Tibial artery (tissue), 4 donors: ENCODE measurements around the gene PXDN.
"Not testable (repeated sequence)": the region's sequence is repeated elsewhere in the genome, so short reads cannot be mapped to it uniquely, and the experiment has no call there.

Source experiments
- DNase-seq, 2 donors: peaks; one replicate each; pipeline ENCODE4 v3.0.0-alpha.2; 2019
- H3K27ac ChIP-seq, 2 donors: fragments of 200-600 bp; sonication (generic) in 1 of 2; 1 replicate in 1 of 2; 2 replicates in 1 of 2; pipeline ENCODE4 v1.5.1; 2018 to 2019; ENCODE audit warnings: mild to moderate bottlenecking in 1 of 2
- H3K27me3 ChIP-seq, 2 donors: fragments of 200-600 bp; sonication (generic) in 1 of 2; one replicate each; pipeline versions ENCODE4 v1.5.1 to v1.6.0; 2016 to 2019
- H3K36me3 ChIP-seq, 3 donors: fragments of 200-600 bp; sonication (generic) in 2 of 3; one replicate each; pipeline ENCODE4 v1.5.1; 2016 to 2019; ENCODE audit warnings: mild to moderate bottlenecking in 2 of 3
- H3K4me1 ChIP-seq, 4 donors: fragments of 200-600 bp; sonication (generic) in 2 of 4; 1 replicate in 3 of 4; 2 replicates in 1 of 4; pipeline ENCODE4 v1.5.1; 2016 to 2019
- H3K4me3 ChIP-seq, 2 donors: fragments of 200-600 bp; sonication (generic) in 1 of 2; 1 replicate in 1 of 2; 2 replicates in 1 of 2; pipeline ENCODE4 v1.5.1; 2018 to 2019; ENCODE audit warnings: mild to moderate bottlenecking in 2 of 2
- H3K9me3 ChIP-seq, 3 donors: fragments of 200-600 bp; sonication (generic) in 1 of 3; one replicate each; pipeline ENCODE4 v1.5.1; 2016 to 2019
- intact Hi-C: fragments of 100-400 bp; cut with DNase I; formaldehyde crosslinking; loops from one replicate; pipeline ENCODE4 v1.15.0; 2023; ENCODE audit warnings: low total_unique reads
- TF ChIP-seq, protein P1 (sequence below), 2 experiments: fragments of 200-600 bp in 1 of 2; fragments of 450-650 bp in 1 of 2; IDR thresholded peaks; one replicate each; pipeline ENCODE4 v1.5.1; 2017 to 2019; ENCODE audit warnings: antibody characterized with exemption in 2 of 2, mild to moderate bottlenecking in 1 of 2, moderate library complexity in 1 of 2

PXDN gene

DNA sequence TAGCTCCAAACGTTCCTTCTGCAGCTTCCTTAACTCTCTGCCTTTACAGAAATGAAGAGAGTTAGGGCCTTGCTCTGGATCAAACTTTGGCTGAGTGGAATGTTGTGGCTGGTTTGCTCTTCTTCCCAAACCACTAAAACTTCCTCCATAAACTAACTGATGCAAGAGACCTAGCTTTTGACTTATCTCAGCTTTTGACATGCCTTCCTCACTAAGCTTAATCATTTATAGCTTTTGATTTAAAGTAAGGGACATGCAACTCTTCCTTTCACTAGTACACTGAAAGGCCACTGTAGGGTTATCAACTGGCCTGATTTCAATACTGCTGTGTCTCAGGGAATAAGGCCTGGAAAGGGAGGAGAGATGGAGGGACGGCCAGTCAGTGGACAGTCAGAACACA lies 8.3 kb downstream of the PXDN start:
- TF ChIP-seq, protein P1, sequence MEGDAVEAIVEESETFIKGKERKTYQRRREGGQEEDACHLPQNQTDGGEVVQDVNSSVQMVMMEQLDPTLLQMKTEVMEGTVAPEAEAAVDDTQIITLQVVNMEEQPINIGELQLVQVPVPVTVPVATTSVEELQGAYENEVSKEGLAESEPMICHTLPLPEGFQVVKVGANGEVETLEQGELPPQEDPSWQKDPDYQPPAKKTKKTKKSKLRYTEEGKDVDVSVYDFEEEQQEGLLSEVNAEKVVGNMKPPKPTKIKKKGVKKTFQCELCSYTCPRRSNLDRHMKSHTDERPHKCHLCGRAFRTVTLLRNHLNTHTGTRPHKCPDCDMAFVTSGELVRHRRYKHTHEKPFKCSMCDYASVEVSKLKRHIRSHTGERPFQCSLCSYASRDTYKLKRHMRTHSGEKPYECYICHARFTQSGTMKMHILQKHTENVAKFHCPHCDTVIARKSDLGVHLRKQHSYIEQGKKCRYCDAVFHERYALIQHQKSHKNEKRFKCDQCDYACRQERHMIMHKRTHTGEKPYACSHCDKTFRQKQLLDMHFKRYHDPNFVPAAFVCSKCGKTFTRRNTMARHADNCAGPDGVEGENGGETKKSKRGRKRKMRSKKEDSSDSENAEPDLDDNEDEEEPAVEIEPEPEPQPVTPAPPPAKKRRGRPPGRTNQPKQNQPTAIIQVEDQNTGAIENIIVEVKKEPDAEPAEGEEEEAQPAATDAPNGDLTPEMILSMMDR (IDR thresholded peaks at IDR 0.05), result no peak
- no peak for DNase-seq
- no peaks in the 10 kb centered on the region for H3K27me3 ChIP-seq
- H3K9me3 ChIP-seq, result peaks cover 0 to 8% (median 0%) of the 10 kb centered on the region in 3 donors
- H3K4me3 ChIP-seq, result no peak overlapping the region
- H3K36me3 ChIP-seq, result no peaks in the 10 kb centered on the region
- intact Hi-C loops, result no loop called here
- peaks cover 0 to 63% (median 40%) of the 10 kb centered on the region in 4 donors for H3K4me1 ChIP-seq
- peak overlapping the region in 1 of 2 donors; percentile 53 for H3K27ac ChIP-seq

DNA sequence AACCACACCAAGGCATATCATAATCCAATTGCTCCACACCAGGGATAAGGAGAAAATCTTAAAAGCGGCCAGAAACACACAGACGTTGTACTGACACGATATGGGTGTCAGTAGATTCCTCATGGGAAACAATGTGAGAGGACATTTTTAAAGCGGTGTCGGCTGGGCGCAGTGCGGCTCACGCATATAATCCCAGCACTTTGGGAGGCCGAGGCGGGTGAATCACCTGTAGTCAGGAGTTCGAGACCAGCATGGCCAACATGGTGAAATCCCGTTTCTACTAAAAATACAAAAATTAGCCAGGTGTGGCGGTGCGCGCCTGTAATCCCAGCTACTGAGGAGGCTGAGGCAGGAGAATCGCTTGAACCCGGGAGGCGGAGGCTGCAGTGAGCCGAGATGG lies 11.0 kb downstream of the PXDN start:
- DNase-seq, H3K9me3 ChIP-seq, intact Hi-C loops, H3K27ac ChIP-seq, H3K27me3 ChIP-seq, H3K4me3 ChIP-seq, H3K36me3 ChIP-seq: not testable (repeated sequence)
- peaks cover 7 to 63% (median 36%) of the 10 kb centered on the region in 4 donors for H3K4me1 ChIP-seq

DNA sequence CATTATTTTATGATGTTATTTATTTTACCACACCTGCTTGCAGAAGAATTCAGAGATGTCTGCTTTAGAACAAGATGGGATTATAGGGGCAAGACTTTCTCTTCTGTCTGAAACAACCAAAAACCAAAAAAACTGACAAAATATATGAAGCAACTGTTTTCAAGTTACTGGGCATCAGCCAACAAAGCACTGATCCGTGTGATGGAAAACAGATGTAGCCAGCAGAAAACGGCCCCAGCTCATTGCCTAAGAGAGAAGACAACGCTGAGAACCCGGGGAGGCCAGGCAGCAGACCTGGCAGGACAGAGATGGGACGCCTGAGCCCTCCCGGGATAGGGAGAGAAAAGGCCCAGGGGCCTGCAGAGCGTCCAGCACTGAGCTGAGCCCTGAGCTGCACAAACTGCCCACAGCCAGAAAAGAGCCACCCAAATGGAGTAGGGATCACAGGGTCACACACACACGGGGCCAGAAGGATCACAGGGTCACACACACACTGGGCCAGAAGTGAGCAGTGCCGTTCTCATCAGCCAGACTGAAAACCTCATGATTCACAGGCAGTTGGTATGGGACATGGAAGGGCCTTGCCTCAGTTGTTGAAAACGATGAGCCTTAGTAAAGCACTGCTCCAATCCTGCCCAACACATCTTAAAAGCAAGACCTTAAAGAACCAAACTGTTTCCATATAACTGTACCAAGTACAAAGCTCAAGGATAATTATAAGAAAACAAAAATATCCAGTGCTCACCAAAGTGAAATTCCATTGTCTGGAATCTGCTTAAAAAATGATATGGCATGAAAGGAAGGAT lies 12.1 kb downstream of the PXDN start:
- Histone ChIP-seq H3K4me3 (no peak overlapping the region), H3K9me3 (peaks cover 0 to 8% (median 0%) of the 10 kb centered on the region in 3 donors), H3K36me3 (no peaks in the 10 kb centered on the region), H3K4me1 (peaks cover 7 to 67% (median 41%) of the 10 kb centered on the region in 4 donors), H3K27ac (peak overlapping the region; percentile 80 to 84), H3K27me3 (no peaks in the 10 kb centered on the region)
- intact Hi-C loops, result no loop called here
- TF ChIP-seq, protein P1 (IDR thresholded peaks at IDR 0.05), result no peak
- peak; percentile 78 to 83 for DNase-seq

DNA sequence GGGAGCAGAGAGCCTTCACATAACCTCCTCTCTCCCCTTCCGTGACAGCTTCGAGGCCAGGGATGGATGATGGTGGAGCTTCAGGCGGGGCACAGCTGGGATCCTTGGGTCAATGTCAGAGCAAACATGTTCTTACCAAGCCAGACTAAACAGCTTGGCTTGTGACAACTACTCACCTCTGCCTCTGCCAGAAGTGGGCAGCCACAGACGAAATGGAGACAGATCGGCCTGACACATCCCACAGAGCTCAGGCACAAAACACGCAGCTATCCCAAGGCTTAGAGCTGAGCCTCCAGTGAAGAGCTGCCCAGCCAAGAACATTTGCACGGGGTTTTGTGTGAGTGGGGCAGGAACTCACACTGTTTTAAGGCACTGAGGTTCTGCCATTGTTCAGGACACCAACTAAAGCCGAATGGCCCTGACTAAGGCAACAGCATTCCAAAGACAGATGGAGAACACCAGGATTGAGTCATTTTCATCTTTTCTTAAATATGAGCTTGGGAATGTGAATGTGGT lies 12.8 kb downstream of the PXDN start:
- no peaks in the 10 kb centered on the region for H3K36me3 ChIP-seq
- peaks cover 0 to 8% (median 0%) of the 10 kb centered on the region in 3 donors for H3K9me3 ChIP-seq
- peak overlapping the region; percentile 80 to 84 for H3K27ac ChIP-seq
- peak; percentile 47 to 80 for DNase-seq
- H3K4me3 ChIP-seq, result no peak overlapping the region
- peaks cover 7 to 67% (median 44%) of the 10 kb centered on the region in 4 donors for H3K4me1 ChIP-seq
- no peaks in the 10 kb centered on the region for H3K27me3 ChIP-seq
- intact Hi-C loops, result no loop called here
- TF ChIP-seq, protein P1 (IDR thresholded peaks at IDR 0.05), result no peak

DNA sequence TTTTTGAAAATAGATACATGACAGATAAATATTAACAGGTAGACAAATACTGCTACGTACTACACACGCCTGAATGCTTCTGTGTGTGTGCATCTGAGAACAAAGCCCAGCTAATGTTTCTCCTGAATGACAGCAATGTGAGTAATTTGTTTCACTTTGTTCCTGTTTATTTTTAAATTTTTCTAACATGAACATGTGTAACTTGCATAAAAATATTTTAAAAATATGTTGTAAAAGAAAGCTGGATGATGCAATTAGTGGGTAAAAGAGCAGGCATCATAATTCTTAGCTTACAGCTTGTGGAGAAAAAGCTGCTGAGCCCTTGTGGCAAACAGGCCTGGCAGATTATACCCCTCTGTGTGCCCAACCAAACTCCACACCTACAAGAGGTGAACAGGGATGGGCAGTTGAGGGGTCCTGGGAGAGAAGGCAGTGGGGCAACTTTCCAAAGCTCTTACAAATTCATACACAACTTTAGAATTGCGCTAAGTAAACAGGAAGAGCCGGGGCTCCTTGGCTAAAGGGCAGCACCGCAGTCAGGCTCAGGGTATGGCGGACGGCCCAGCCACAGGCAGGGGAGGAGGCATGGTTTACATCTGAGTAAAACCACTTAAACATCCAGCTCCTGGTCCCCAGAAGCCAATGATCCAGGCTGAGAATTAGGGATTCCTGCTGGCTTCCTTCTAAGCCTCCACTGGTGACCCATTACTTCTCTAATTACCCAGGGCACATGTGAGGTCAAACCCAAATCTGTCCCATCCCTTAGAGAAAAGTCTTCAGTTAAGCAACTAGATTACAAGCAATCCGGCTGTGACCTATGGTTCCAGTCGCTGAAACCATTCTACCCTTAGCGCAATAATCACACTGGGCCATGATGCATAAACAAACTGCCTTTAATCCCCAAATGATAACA lies 14.0 kb downstream of the PXDN start:
- Histone ChIP-seq H3K4me3 (no peak overlapping the region), H3K36me3 (no peaks in the 10 kb centered on the region)

More for the DNA sequence above, 14.0 kb downstream of the PXDN start:
- H3K27ac ChIP-seq, result peak overlapping the region; percentile 80 to 84
- intact Hi-C loops, result no loop called here
- no peaks in the 10 kb centered on the region for H3K27me3 ChIP-seq
- peaks cover 7 to 65% (median 44%) of the 10 kb centered on the region in 4 donors for H3K4me1 ChIP-seq
- H3K9me3 ChIP-seq, result peaks cover 0 to 2% (median 0%) of the 10 kb centered on the region in 3 donors
- peak; percentile 19 to 65 for DNase-seq
- TF ChIP-seq, protein P1 (IDR thresholded peaks at IDR 0.05), result no peak
